T-helper 1 cell treated with Interleukin-12 subunit alpha and Interleukin-12 subunit beta and Interleukin-4 antibody, amounts not matched to agents 30 μg/mL and 1 μg/mL, for 36 hours (primary cell): Measurements from ENCODE around the gene BANK1.

Experiments used
- H3K27ac Mint-ChIP-seq: one replicate; pipeline ENCODE4 v1.8.0; 2021; ENCODE audit warnings: mild to moderate bottlenecking, mixed read lengths
- H3K27me3 Mint-ChIP-seq: one replicate; pipeline ENCODE4 v1.8.0; 2021; ENCODE audit warnings: low read depth, mixed read lengths
- H3K36me3 Mint-ChIP-seq: one replicate; pipeline ENCODE4 v1.8.0; 2021; ENCODE audit warnings: low read depth, mixed read lengths
- H3K4me1 Mint-ChIP-seq: one replicate; pipeline ENCODE4 v1.8.0; 2021; ENCODE audit warnings: low read depth, mixed read lengths
- H3K4me3 Mint-ChIP-seq: one replicate; pipeline ENCODE4 v1.8.0; 2021; ENCODE audit warnings: mild to moderate bottlenecking, moderate library complexity, mixed read lengths
- H3K9me3 Mint-ChIP-seq: one replicate; pipeline ENCODE4 v1.8.0; 2021; ENCODE audit warnings: mixed read lengths

BANK1 gene

GRCh38 chr4:101944649-101945048 is 154.1 kb downstream of the BANK1 start:
- no peaks in the 10 kb centered on the region for H3K9me3 Mint-ChIP-seq
- no peak overlapping the region for H3K4me3 Mint-ChIP-seq
- H3K36me3 Mint-ChIP-seq: no peaks in the 10 kb centered on the region
- peaks cover 5% of the 10 kb centered on the region for H3K27me3 Mint-ChIP-seq
- no peak overlapping the region for H3K27ac Mint-ChIP-seq
- no peaks in the 10 kb centered on the region for H3K4me1 Mint-ChIP-seq

DNA sequence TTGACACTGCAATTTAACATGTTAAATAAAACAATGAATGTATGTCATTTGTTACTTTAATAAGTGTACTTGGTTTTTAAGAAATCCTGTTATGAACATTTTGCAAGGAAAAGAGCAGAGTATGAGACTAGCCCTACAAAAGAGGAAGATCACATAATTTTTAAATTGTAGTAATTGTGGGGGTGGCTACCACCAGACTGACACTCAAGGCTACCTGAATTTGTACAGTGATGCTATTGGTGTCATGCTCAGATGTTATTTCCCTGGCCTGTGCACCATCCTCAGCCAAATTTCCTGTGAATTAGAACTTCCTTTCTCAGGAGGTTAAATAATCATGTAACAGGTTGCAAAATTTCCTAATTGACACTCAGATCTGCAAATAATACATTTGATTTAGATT is 157.5 kb downstream of the BANK1 start:
- Mint-ChIP-seq H3K27me3 (peaks cover 8% of the 10 kb centered on the region), H3K27ac (no peak overlapping the region), H3K4me1 (no peaks in the 10 kb centered on the region), H3K4me3 (no peak overlapping the region), H3K9me3 (no peaks in the 10 kb centered on the region), H3K36me3 (no peaks in the 10 kb centered on the region)

- no peaks in the 10 kb centered on the region for H3K36me3 Mint-ChIP-seq
- no peaks in the 10 kb centered on the region for H3K4me1 Mint-ChIP-seq
- H3K27ac Mint-ChIP-seq: no peak overlapping the region
- H3K4me3 Mint-ChIP-seq: no peak overlapping the region
- H3K27me3 Mint-ChIP-seq: peaks cover 4% of the 10 kb centered on the region
- no peaks in the 10 kb centered on the region for H3K9me3 Mint-ChIP-seq
These were observed 158.4 kb downstream of the BANK1 start for GRCh38 chr4:101948951-101949350.

GRCh38 chr4:101950258-101950979 is 159.9 kb downstream of the BANK1 start:
- no peaks in the 10 kb centered on the region for H3K9me3 Mint-ChIP-seq
- H3K36me3 Mint-ChIP-seq: no peaks in the 10 kb centered on the region
- H3K4me1 Mint-ChIP-seq: no peaks in the 10 kb centered on the region
- H3K27me3 Mint-ChIP-seq: peaks cover 4% of the 10 kb centered on the region
- no peak overlapping the region for H3K27ac Mint-ChIP-seq
- no peak overlapping the region for H3K4me3 Mint-ChIP-seq

GRCh38 chr4:101952985-101953384 is 162.5 kb downstream of the BANK1 start:
- H3K4me3 Mint-ChIP-seq: no peak overlapping the region
- H3K27me3 Mint-ChIP-seq: peaks cover 4% of the 10 kb centered on the region
- no peaks in the 10 kb centered on the region for H3K36me3 Mint-ChIP-seq
- no peaks in the 10 kb centered on the region for H3K4me1 Mint-ChIP-seq
- no peak overlapping the region for H3K27ac Mint-ChIP-seq
- H3K9me3 Mint-ChIP-seq: no peaks in the 10 kb centered on the region

GRCh38 chr4:101953949-101954348 is 163.4 kb downstream of the BANK1 start:
- H3K27ac Mint-ChIP-seq: no peak overlapping the region
- H3K36me3 Mint-ChIP-seq: no peaks in the 10 kb centered on the region
- H3K9me3 Mint-ChIP-seq: no peaks in the 10 kb centered on the region
- H3K4me3 Mint-ChIP-seq: no peak overlapping the region
- H3K4me1 Mint-ChIP-seq: no peaks in the 10 kb centered on the region
- H3K27me3 Mint-ChIP-seq: peaks cover 4% of the 10 kb centered on the region

GRCh38 chr4:101954351-101954750 is 163.8 kb downstream of the BANK1 start:
- no peak overlapping the region for H3K4me3 Mint-ChIP-seq
- no peaks in the 10 kb centered on the region for H3K9me3 Mint-ChIP-seq
- H3K27ac Mint-ChIP-seq: no peak overlapping the region
- H3K4me1 Mint-ChIP-seq: no peaks in the 10 kb centered on the region
- peaks cover 4% of the 10 kb centered on the region for H3K27me3 Mint-ChIP-seq
- H3K36me3 Mint-ChIP-seq: no peaks in the 10 kb centered on the region

DNA sequence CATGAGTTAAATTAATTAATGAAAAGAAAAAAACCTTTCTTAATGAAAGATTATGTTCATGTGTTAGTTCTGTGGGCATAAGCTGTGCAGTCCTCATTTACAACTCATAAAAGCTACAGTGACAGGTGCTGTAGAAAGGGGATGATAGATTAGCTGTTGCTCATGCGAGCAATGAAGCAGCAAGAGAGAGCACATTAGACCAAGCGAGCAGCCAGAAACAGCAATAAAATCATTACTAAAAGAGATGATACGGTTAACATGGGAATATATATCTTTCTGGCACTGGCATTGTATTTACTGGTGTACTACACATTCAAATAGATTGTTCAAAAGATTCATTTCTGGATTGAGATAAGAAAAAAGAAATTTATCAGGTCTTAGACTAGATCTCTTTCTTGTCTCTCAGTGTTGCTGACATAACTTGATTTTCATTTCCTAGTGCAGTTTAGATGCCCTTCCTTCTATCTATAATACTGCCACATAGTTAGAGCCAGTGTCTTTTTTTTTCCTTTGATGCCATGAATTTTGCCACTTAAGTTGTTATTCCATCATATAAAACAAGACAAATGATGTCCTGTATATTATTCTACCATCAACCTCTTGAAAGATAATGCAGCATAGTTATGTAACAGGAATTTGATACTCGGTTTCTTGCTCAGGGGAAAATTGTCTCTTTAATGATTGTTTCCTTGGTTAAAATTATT is 164.6 kb downstream of the BANK1 start:
- H3K4me3 Mint-ChIP-seq: no peak overlapping the region
- no peaks in the 10 kb centered on the region for H3K4me1 Mint-ChIP-seq
- no peaks in the 10 kb centered on the region for H3K9me3 Mint-ChIP-seq

DNA sequence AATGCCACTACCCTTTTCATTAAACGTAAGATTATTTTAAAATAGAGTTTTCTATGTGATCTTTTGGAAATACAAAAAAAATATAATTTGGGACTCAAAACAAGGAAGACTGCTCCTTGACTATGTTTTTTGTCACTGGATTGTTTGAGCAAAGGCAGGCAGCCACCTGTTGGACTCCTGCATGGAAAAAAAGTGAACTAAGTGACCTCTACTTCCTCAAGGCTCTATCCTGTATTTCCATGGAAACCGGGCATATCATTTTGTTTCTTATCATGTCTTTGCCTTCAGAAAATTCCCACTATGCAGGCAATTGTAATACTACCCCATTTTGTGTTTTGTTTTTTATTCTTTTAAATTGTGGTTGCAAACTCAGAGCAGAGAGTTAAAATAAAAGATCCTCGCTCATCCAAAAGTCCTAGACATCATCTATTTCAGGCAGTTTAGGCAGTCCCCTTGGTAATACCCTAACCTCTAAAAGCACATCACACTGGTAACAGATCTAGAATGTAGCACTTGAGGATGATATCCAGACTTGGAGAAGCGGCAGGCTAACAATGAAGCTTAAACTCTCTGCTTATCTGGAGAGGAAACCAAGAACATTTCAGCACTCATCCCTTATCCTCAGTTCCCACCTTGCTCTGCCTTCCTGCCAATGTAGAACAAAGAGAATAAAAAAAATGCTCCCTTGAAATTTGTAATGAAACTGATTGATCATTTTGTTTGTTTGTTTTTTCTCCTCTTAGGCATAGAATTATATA is 165.7 kb downstream of the BANK1 start:
- Mint-ChIP-seq H3K9me3 (no peaks in the 10 kb centered on the region), H3K27ac (no peak overlapping the region), H3K4me3 (no peak overlapping the region), H3K27me3 (no peaks in the 10 kb centered on the region), H3K4me1 (no peaks in the 10 kb centered on the region), H3K36me3 (no peaks in the 10 kb centered on the region)

More for the DNA sequence above, 164.6 kb downstream of the BANK1 start:
- Mint-ChIP-seq H3K27me3 (peaks cover 4% of the 10 kb centered on the region), H3K36me3 (no peaks in the 10 kb centered on the region), H3K27ac (no peak overlapping the region)

- Mint-ChIP-seq H3K4me3 (no peak overlapping the region), H3K27ac (no peak overlapping the region), H3K9me3 (no peaks in the 10 kb centered on the region), H3K4me1 (no peaks in the 10 kb centered on the region), H3K27me3 (peaks cover 3% of the 10 kb centered on the region), H3K36me3 (no peaks in the 10 kb centered on the region)
These were observed 168.0 kb downstream of the BANK1 start for GRCh38 chr4:101958547-101958946.

DNA sequence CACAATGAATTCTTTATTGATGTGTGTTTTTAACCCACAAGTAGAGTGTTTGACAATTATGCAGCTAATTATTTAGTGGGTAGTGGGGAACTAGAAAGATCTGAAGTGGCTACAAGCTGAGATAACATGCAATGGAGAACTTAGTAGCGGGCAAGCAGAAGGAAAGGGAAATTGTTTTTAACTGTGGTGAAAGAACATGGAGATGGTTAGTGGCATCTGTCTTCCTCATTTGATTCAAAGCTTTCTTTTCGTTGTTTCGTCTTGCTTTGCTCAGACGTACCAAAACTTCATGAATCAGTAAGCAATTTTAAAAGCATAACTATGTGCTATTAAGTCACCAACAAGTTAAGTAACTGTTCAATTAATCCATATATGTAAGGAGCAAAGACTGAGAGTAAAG is 169.9 kb downstream of the BANK1 start:
- no peaks in the 10 kb centered on the region for H3K4me1 Mint-ChIP-seq
- no peaks in the 10 kb centered on the region for H3K36me3 Mint-ChIP-seq
- H3K27me3 Mint-ChIP-seq: peaks cover 3% of the 10 kb centered on the region
- no peaks in the 10 kb centered on the region for H3K9me3 Mint-ChIP-seq
- no peak overlapping the region for H3K4me3 Mint-ChIP-seq
- no peak overlapping the region for H3K27ac Mint-ChIP-seq

- Mint-ChIP-seq H3K27me3 (peaks cover 3% of the 10 kb centered on the region), H3K4me3 (no peak overlapping the region), H3K36me3 (no peaks in the 10 kb centered on the region), H3K9me3 (no peaks in the 10 kb centered on the region), H3K27ac (no peak overlapping the region), H3K4me1 (no peaks in the 10 kb centered on the region)
These were observed 170.6 kb downstream of the BANK1 start for GRCh38 chr4:101961144-101961543.

GRCh38 chr4:101967697-101968346 is 177.3 kb downstream of the BANK1 start:
- no peak overlapping the region for H3K4me3 Mint-ChIP-seq
- H3K4me1 Mint-ChIP-seq: no peaks in the 10 kb centered on the region
- H3K27ac Mint-ChIP-seq: no peak overlapping the region
- H3K27me3 Mint-ChIP-seq: peaks cover 3% of the 10 kb centered on the region
- no peaks in the 10 kb centered on the region for H3K9me3 Mint-ChIP-seq
- no peaks in the 10 kb centered on the region for H3K36me3 Mint-ChIP-seq

DNA sequence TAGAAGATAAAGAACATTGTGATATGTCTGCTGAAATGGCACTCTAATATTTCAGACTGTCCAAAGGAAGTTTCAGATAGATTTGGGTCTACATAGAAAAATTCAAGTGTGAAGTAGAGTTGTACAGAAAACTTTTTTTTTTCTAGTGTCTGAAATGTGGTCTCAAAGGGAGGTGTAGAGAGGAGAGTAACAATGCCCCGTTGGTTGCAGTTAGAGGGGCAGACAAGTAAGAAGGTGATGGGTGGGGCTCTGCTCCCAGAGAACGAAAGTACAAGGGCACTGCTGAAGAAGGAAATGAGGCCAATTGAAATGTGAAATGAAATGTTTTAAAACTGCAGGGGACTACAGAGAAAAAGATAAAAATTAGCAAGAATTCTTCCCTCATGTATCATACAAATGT is 177.8 kb downstream of the BANK1 start:
- H3K4me1 Mint-ChIP-seq: no peaks in the 10 kb centered on the region
- no peak overlapping the region for H3K4me3 Mint-ChIP-seq
- no peaks in the 10 kb centered on the region for H3K9me3 Mint-ChIP-seq
- H3K36me3 Mint-ChIP-seq: no peaks in the 10 kb centered on the region
- H3K27ac Mint-ChIP-seq: no peak overlapping the region
- H3K27me3 Mint-ChIP-seq: peaks cover 3% of the 10 kb centered on the region
